GM13977 (cell line): ENCODE results near the gene SDS.

ENCODE experiments used
- DNase-seq: peaks from one replicate; pipeline ENCODE4 v3.0.0; 2012; ENCODE audit warnings: low spot score
- CTCF ChIP-seq: IDR thresholded peaks from 2 replicates; pipeline ENCODE4 v1.5.1; 2012; ENCODE audit warnings: mild to moderate bottlenecking, control low read depth; ENCODE audit not compliant: insufficient read depth; ENCODE audit errors: extremely low read depth, missing control alignments
- in situ Hi-C: fragments of 300-500 bp; cut with MboI; formaldehyde crosslinking; loops from one replicate; pipeline ENCODE4 v1.12.0; 2022; ENCODE audit warnings: low sequenced_read_pairs, low pct_unique_long_range_greater_than_20kb, mixed read lengths, inconsistent platforms; ENCODE audit not compliant: unreplicated experiment

SDS gene

DNA sequence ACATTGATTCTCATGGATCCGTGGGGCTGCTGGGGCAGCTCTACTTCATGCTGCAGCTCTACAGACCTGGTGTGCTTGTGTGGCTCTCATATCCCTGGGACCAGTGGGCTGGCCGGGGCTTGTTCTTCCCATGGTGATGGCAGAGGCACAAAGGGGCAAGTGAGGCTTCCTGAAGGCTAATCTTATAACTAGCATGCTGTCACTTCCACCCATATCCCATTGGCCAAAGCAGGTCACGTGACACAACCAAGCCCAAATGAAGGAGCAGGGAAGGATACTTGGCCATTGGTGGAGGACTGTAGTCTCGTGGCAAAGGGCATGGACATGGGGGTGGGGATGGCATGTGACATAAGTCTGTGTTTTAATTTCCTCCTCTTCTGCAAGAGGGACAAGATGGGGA is 35.4 kb downstream of the SDS start:
- in situ Hi-C loops, result no loop called here

GRCh38 chr12:113366827-113367226 is 36.9 kb downstream of the SDS start:
- in situ Hi-C loops, result no loop called here
- no peak for TF ChIP-seq CTCF
- no peak for DNase-seq

More for the DNA sequence above, 35.4 kb downstream of the SDS start:
- no peak for TF ChIP-seq CTCF
- no peak for DNase-seq

- TF ChIP-seq CTCF, result no peak
Measured at GRCh38 chr12:113365639-113366395, 37.9 kb downstream of the SDS start.

GRCh38 chr12:113364698-113365097 is 39.0 kb downstream of the SDS start:
- in situ Hi-C loops, result no loop called here
- no peak for TF ChIP-seq CTCF
- DNase-seq, result no peak

More at GRCh38 chr12:113365639-113366395, 37.9 kb downstream of the SDS start:
- in situ Hi-C loops, result no loop called here
- no peak for DNase-seq

DNA sequence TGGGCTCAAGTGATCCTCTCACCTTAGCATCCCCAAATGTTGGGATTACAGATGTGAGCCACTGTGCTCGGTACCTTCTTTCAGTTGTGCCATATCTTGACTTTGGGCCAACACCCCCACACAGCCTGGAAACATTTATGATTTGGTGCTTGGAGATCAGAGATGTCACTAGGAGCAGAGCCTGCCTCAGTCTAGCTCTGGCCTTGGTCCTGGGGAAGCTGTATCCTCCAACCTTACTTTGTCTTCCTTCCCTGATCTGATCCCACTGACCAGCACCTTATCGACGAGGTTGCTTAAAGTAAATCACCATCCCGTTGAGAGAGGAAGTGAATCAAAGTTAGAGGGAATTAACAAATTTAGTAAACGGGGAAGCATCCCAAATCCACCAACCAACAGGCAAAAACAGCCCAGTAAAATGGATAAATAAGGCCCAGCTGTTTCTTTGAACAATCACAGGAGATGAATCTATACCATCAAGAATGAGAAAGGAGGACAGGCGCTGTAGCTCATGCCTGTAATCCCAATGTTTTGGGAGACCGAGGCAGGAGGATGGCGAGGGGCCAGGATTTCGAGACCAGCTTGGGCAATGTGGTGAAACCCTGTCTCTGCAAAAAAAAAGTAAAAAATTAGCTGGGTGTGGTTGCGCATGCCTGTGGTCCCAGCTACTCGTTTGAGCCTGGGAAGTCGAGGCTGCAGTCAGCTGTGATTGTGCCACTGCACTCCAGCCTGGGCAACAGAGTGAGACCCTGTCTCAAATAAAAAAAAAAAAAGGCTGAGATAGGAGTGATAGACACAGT is 41.9 kb downstream of the SDS start:
- no peak for TF ChIP-seq CTCF
- no peak for DNase-seq
- in situ Hi-C loops, result no loop called here

DNA sequence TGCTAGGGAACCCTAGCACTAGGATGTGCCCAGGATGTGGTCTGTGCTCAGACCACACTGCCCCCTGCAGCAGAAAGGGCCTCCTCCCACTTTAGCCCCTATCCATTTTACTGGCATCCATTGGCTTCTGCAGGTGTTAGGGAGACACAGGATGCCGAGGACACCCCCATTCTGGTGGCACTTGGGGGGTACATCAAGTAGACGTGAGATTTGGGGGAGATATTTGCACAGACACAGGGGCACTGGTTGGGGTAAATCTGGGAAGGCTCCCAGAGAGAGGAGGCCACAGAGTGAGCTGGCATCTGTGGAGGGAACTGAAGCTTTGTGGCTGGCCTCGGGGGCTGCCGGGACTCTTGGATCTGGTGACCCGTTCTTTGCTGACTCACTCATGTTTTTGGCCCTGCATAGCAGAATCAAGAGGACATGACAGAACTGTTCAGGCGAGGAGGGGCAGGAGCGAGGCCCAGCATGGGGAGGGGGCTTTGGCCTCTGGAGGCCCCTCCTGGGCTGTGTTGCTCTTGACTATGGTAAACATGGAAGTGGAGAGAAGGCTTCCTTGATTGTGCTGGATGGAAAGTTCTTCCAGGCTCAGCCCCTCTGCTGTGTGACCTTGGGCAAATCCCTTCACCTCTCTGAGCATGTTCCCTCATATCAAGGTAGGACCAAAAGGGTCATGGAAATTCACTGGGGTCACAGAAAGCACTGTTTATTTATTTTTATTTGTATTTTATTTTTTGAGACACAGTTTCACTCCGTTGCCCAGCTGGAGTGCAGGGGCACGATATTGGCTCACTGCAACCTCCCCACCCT is 43.5 kb downstream of the SDS start:
- DNase-seq, result no peak
- in situ Hi-C loops, result no loop called here
- TF ChIP-seq CTCF, result peak; percentile 21
